Tibial nerve (tissue), 4 donors: ENCODE measurements around the gene EXOC4. TPM values are rescaled to one million over a fixed set of nuclear protein-coding genes. Genes with fewer than 3 reads are reported as not detected.

Experiments
- DNase-seq, 2 donors: peaks; one replicate each; pipeline ENCODE4 v3.0.0-alpha.2; 2019; ENCODE audit warnings: low spot score in 2 of 2
- H3K27ac ChIP-seq, 4 donors: fragments of 200-600 bp; sonication (generic) in 3 of 4; one replicate each; pipeline ENCODE4 v1.5.1; 2017 to 2019; ENCODE audit warnings: mild to moderate bottlenecking in 1 of 4
- H3K27me3 ChIP-seq, 2 donors: fragments of 200-600 bp; sonication (generic) in 1 of 2; one replicate each; pipeline versions ENCODE4 v1.5.1 to v1.6.0; 2017 to 2019
- H3K36me3 ChIP-seq, 3 donors: fragments of 200-600 bp; sonication (generic); one replicate each; pipeline ENCODE4 v1.5.1; 2018 to 2019
- H3K4me1 ChIP-seq, 4 donors: fragments of 200-600 bp; sonication (generic) in 3 of 4; one replicate each; pipeline ENCODE4 v1.5.1; 2017 to 2019
- H3K4me3 ChIP-seq, 4 donors: fragments of 200-600 bp; sonication (generic) in 3 of 4; one replicate each; pipeline ENCODE4 v1.5.1; 2017 to 2019; ENCODE audit warnings: mild to moderate bottlenecking in 1 of 4, moderate library complexity in 1 of 4
- H3K9me3 ChIP-seq, 4 donors: fragments of 200-600 bp; sonication (generic) in 3 of 4; one replicate each; pipeline ENCODE4 v1.5.1; 2017 to 2019
- CTCF ChIP-seq, 5 experiments: fragments of 200-600 bp in 3 of 5; fragments of 450-650 bp in 2 of 5; sonication (generic) in 3 of 5; IDR thresholded peaks; one replicate each; pipeline ENCODE4 v1.5.1; 2016 to 2019; ENCODE audit warnings: antibody characterized with exemption in 5 of 5, mild to moderate bottlenecking in 3 of 5, moderate library complexity in 2 of 5
- EP300 ChIP-seq, 2 donors: sonication (generic); formaldehyde crosslinking; IDR thresholded peaks; one replicate each; pipeline ENCODE4 v1.6.1; 2017; ENCODE audit warnings: antibody characterized with exemption in 2 of 2, mild to moderate bottlenecking in 1 of 2
- POLR2A ChIP-seq, 2 donors: fragments of 450-650 bp; IDR thresholded peaks; one replicate each; pipeline ENCODE4 v1.6.1; 2017; ENCODE audit warnings: antibody characterized with exemption in 2 of 2, mild to moderate bottlenecking in 2 of 2, moderate library complexity in 2 of 2
- WGBS, 2 donors: methylation state at CpG; one replicate each; pipeline ENCODE4 v1.1.5; 2018; 5-methylcytosine and 5-hydroxymethylcytosine counted together
- total RNA-seq, 4 donors: library from RNA; depleted of rRNA; stranded (reverse); fragments of >200 nt; gene quantifications; one replicate each; pipeline ENCODE4 v1.1.0, GENCODE V29; 2016

The EXOC4 gene
- total RNA-seq, 4 donors from 2014 or later: 70.0 to 104 (median 85.8) TPM

GRCh38 chr7:133921635-133922182 is 668.8 kb downstream of the EXOC4 start:
- no peak for DNase-seq
- no peak overlapping the region for H3K27ac ChIP-seq
- H3K4me1 ChIP-seq: no peaks in the 10 kb centered on the region
- H3K27me3 ChIP-seq: no peaks in the 10 kb centered on the region
- H3K4me3 ChIP-seq: no peak overlapping the region
- H3K36me3 ChIP-seq: peaks cover 0 to 61% (median 0%) of the 10 kb centered on the region in 3 donors
- no peak for TF ChIP-seq EP300 (IDR thresholded peaks at IDR 0.05)
- no peak for TF ChIP-seq POLR2A (IDR thresholded peaks at IDR 0.05)
- no peak for TF ChIP-seq CTCF (IDR thresholded peaks at IDR 0.05)
- peaks cover 0 to 36% (median 4%) of the 10 kb centered on the region in 4 donors for H3K9me3 ChIP-seq

DNA sequence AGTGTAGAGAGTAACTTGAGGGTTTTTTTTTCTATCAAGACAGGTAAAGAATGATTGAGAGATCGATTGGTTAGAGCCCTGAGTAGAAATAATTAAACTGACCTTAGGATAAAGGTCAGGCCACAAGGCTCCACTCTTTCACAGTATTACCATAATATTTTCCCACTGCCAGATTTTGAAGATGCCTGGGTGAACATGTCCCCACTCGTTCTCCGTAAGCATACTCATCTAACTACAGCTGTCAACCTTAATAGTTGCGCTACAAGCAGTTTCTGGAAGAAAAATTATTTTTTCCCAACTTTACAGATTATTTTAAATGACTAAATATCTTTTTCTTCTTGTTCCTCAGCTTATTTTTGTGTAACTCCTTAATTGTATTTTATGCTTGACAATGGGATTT is 671.1 kb downstream of the EXOC4 start:
- Histone ChIP-seq H3K27ac (no peak overlapping the region), H3K9me3 (peaks cover 0 to 36% (median 4%) of the 10 kb centered on the region in 4 donors), H3K27me3 (no peaks in the 10 kb centered on the region), H3K36me3 (peaks cover 0 to 38% (median 0%) of the 10 kb centered on the region in 3 donors), H3K4me3 (no peak overlapping the region), H3K4me1 (no peaks in the 10 kb centered on the region)
- TF ChIP-seq EP300 (IDR thresholded peaks at IDR 0.05) (no peak), POLR2A (IDR thresholded peaks at IDR 0.05) (no peak), CTCF (IDR thresholded peaks at IDR 0.05) (no peak)
- no peak for DNase-seq
- WGBS, 2 donors: 88% methylated on average over 4 of the region's 4 CpGs

DNA sequence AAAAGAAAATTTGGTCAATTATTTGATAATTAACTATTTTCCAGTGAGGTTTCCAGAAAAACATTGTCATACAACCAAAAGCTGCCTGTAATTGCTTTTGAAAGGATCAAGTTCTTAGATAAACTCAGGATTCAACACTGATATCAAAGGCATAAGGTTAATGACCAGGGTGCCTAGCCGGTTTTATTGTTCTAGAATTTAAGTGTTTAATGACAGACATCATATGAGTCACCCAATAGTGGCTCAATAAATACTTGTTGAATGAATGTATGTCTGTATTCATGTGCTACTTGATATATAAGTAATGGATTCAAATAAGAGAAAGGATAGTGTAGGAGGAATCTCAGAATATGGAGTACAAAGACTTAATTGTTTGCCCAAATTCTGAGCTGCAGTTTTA is 678.2 kb downstream of the EXOC4 start:
- H3K9me3 ChIP-seq: no peaks in the 10 kb centered on the region
- TF ChIP-seq CTCF (IDR thresholded peaks at IDR 0.05): no peak
- TF ChIP-seq EP300 (IDR thresholded peaks at IDR 0.05): no peak
- no peak for TF ChIP-seq POLR2A (IDR thresholded peaks at IDR 0.05)
- H3K4me3 ChIP-seq: no peak overlapping the region
- WGBS, 2 donors: 38 to 44% methylated on average over 1 of the region's 1 CpG
- H3K4me1 ChIP-seq: no peaks in the 10 kb centered on the region
- H3K36me3 ChIP-seq: no peaks in the 10 kb centered on the region
- no peaks in the 10 kb centered on the region for H3K27me3 ChIP-seq
- H3K27ac ChIP-seq: no peak overlapping the region
- DNase-seq: no peak

DNA sequence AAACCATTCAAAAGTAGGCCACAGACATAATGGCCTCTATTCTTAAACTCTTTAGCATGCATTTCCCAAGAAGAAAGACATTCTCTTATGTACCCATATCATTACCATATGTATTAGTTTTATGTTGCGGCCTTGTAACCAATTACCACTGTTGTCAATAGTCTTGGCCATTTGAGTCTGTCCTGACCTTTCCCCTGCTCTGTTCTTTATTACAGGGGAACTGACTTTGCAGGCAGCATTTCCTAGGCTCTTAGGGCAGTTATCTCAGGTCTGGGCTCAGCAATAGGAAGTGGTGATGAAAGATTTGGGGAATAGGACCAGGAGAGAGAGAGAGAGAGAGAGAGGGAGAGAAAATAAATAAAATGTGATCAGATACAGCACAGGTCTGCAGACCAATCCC is 679.7 kb downstream of the EXOC4 start:
- no peak overlapping the region for H3K4me3 ChIP-seq
- H3K27ac ChIP-seq: no peak overlapping the region
- 6 to 26% methylated on average over 1 of the region's 1 CpG for WGBS, 2 donors
- no peak for DNase-seq
- no peaks in the 10 kb centered on the region for H3K4me1 ChIP-seq
- peaks cover 0 to 5% (median 0%) of the 10 kb centered on the region in 3 donors for H3K36me3 ChIP-seq
- H3K27me3 ChIP-seq: no peaks in the 10 kb centered on the region
- H3K9me3 ChIP-seq: no peaks in the 10 kb centered on the region
- TF ChIP-seq CTCF (IDR thresholded peaks at IDR 0.05): no peak
- no peak for TF ChIP-seq EP300 (IDR thresholded peaks at IDR 0.05)
- no peak for TF ChIP-seq POLR2A (IDR thresholded peaks at IDR 0.05)

GRCh38 chr7:133934262-133934976 is 681.5 kb downstream of the EXOC4 start:
- DNase-seq: no peak
- H3K27ac ChIP-seq: no peak overlapping the region
- H3K27me3 ChIP-seq: no peaks in the 10 kb centered on the region
- WGBS, 2 donors: 76 to 79% methylated on average over 9 of the region's 9 CpGs
- H3K4me1 ChIP-seq: no peaks in the 10 kb centered on the region
- H3K4me3 ChIP-seq: no peak overlapping the region
- no peak for TF ChIP-seq POLR2A (IDR thresholded peaks at IDR 0.05)
- no peak for TF ChIP-seq EP300 (IDR thresholded peaks at IDR 0.05)
- no peak for TF ChIP-seq CTCF (IDR thresholded peaks at IDR 0.05)
- H3K9me3 ChIP-seq: no peaks in the 10 kb centered on the region
- H3K36me3 ChIP-seq: peaks cover 0 to 22% (median 0%) of the 10 kb centered on the region in 3 donors
